Right lobe of liver (tissue), 6 donors: ENCODE measurements around the gene RNF223. TPM values are rescaled to one million over a fixed set of nuclear protein-coding genes. Genes with fewer than 3 reads are reported as not detected.
A peak's percentile ranks its signal among the peaks of the same experiment; 100 is the strongest.

ENCODE experiments used
- ATAC-seq, 4 donors: fragments of 200-7000 bp; cut with Tn5 transposase; one replicate each; pipeline ENCODE4 v1.9.1; 2020; ENCODE audit warnings: mild to moderate bottlenecking in 4 of 4, moderate library complexity in 4 of 4
- DNase-seq, 3 donors: peaks; one replicate each; pipeline ENCODE4 v3.0.0-alpha.2; 2020
- H3K27ac ChIP-seq, 3 donors: fragments of 200-600 bp; one replicate each; pipeline ENCODE4 v1.8.0; 2022
- H3K27me3 ChIP-seq, 2 donors: fragments of 200-600 bp; one replicate each; pipeline ENCODE4 v1.8.0; 2022
- H3K36me3 ChIP-seq, 4 donors: fragments of 200-600 bp; sonication (generic) in 1 of 4; one replicate each; pipeline versions ENCODE4 v1.5.1 to v1.8.0; 2017 to 2022; ENCODE audit warnings: control low read depth in 1 of 4
- H3K4me1 ChIP-seq, 4 donors: fragments of 200-600 bp; sonication (generic) in 1 of 4; one replicate each; pipeline versions ENCODE4 v1.5.1 to v1.8.0; 2017 to 2022; ENCODE audit warnings: control low read depth in 1 of 4
- H3K4me3 ChIP-seq, 3 donors: fragments of 200-600 bp; one replicate each; pipeline ENCODE4 v1.8.0; 2022
- H3K9me3 ChIP-seq, 4 donors: fragments of 200-600 bp; sonication (generic) in 1 of 4; one replicate each; pipeline versions ENCODE4 v1.5.1 to v1.8.0; 2017 to 2022; ENCODE audit warnings: control low read depth in 1 of 4
- CTCF ChIP-seq, 4 donors: fragments of 200-600 bp in 3 of 4; fragments of 450-650 bp in 1 of 4; IDR thresholded peaks; one replicate each; pipeline versions ENCODE4 v1.5.1 to v1.8.0; 2016 to 2022; ENCODE audit warnings: antibody characterized with exemption in 4 of 4, mild to moderate bottlenecking in 2 of 4
- POLR2A ChIP-seq: fragments of 450-650 bp; IDR thresholded peaks from one replicate; pipeline ENCODE4 v1.6.1; 2017; ENCODE audit warnings: antibody characterized with exemption, mild to moderate bottlenecking
- WGBS: methylation state at CpG from one replicate; pipeline ENCODE4 v1.1.6; 2018; ENCODE audit warnings: low coverage, low lambda C conversion rate; ENCODE audit not compliant: insufficient coverage; ENCODE audit errors: missing lambda C conversion rate; 5-methylcytosine and 5-hydroxymethylcytosine counted together
- intact Hi-C, 2 donors: fragments of 100-400 bp; cut with DNase I; formaldehyde crosslinking; loops; one replicate each; pipeline versions ENCODE4 v1.11.2 to v1.14.1; 2022
- total RNA-seq, 6 experiments: library from RNA; depleted of rRNA in 2 of 6; stranded (reverse); fragments of >200 nt in 2 of 6; fragmentation: NEBNext Ultra II Directional in 3 of 6; extraction: Animal tissue kit (Norgen Biotek cat#: 25700) in 3 of 6; gene quantifications; one replicate each; pipeline versions ENCODE4 v1.1.0 to v1.2.4, GENCODE V29; 2016 to 2023
- donor health status: DM: no; HTN: yes; CAD: no.
- donor health status: DM: no; HTN: no; CAD: no.
- donor health status: DM: no; HTN: no; CAD: no.
- donor health status: DM: no; HTN: yes; CAD: no.
- donor health status: DM: no; HTN: yes; CAD: no.

RNF223 gene
- total RNA-seq, 6 experiments from 2014 or later = not detected

GRCh38 chr1:1035291-1035943, 38.7 kb downstream of the RNF223 start:
- Histone ChIP-seq H3K4me1 (peaks cover 0 to 14% (median 5%) of the 10 kb centered on the region in 4 donors), H3K27ac (no peak overlapping the region), H3K4me3 (no peak overlapping the region), H3K9me3 (no peaks in the 10 kb centered on the region), H3K27me3 (no peaks in the 10 kb centered on the region), H3K36me3 (no peaks in the 10 kb centered on the region)
- no peak for DNase-seq
- no peak for ATAC-seq
- WGBS = 83% methylated on average over 1 of the region's 19 CpGs
- TF ChIP-seq POLR2A = no peak
- intact Hi-C loops = no loop called here

GRCh38 chr1:1034439-1034781, 39.7 kb downstream of the RNF223 start:
- intact Hi-C loops = no loop called here

GRCh38 chr1:1033731-1034438, 40.2 kb downstream of the RNF223 start:
- Histone ChIP-seq H3K36me3 (no peaks in the 10 kb centered on the region), H3K27ac (no peak overlapping the region), H3K4me1 (peaks cover 0 to 7% (median 0%) of the 10 kb centered on the region in 4 donors), H3K27me3 (no peaks in the 10 kb centered on the region), H3K9me3 (no peaks in the 10 kb centered on the region), H3K4me3 (no peak overlapping the region)
- intact Hi-C loops = no loop called here
- 49% methylated on average over 55 of the region's 71 CpGs for WGBS
- DNase-seq (no peak), ATAC-seq (no peak)
- TF ChIP-seq POLR2A = no peak
- no peak for TF ChIP-seq CTCF (IDR thresholded peaks at IDR 0.05)

More at GRCh38 chr1:1034439-1034781, 39.7 kb downstream of the RNF223 start:
- no peak overlapping the region for H3K4me3 ChIP-seq
- H3K9me3 ChIP-seq = no peaks in the 10 kb centered on the region
- ATAC-seq (no peak), DNase-seq (no peak)
- TF ChIP-seq POLR2A = no peak
- no peak for TF ChIP-seq CTCF (IDR thresholded peaks at IDR 0.05)
- H3K27me3 ChIP-seq = no peaks in the 10 kb centered on the region
- H3K4me1 ChIP-seq = peaks cover 0 to 7% (median 0%) of the 10 kb centered on the region in 4 donors
- no peaks in the 10 kb centered on the region for H3K36me3 ChIP-seq
- H3K27ac ChIP-seq = no peak overlapping the region
- no CpG with 5 or more reads among the region's 30 CpGs for WGBS

GRCh38 chr1:1033009-1033587, 41.0 kb downstream of the RNF223 start:
- H3K27ac ChIP-seq = no peak overlapping the region
- peaks cover 0 to 7% (median 0%) of the 10 kb centered on the region in 4 donors for H3K4me1 ChIP-seq
- peak overlapping the region; percentile 23 to 47 (median 33) for H3K4me3 ChIP-seq
- no peaks in the 10 kb centered on the region for H3K36me3 ChIP-seq
- H3K27me3 ChIP-seq = no peaks in the 10 kb centered on the region
- peak in 2 of 3 donors; percentile 74 to 83 for DNase-seq
- TF ChIP-seq POLR2A (no peak), CTCF (IDR thresholded peaks at IDR 0.05) (peak; percentile 57 to 79 (median 74))
- intact Hi-C loops = no loop called here
- ATAC-seq = peak; percentile 70 to 89 (median 82)
- no peaks in the 10 kb centered on the region for H3K9me3 ChIP-seq
- WGBS = no CpG with 5 or more reads among the region's 73 CpGs

GRCh38 chr1:1032424-1032823, 41.7 kb downstream of the RNF223 start:
- Histone ChIP-seq H3K4me3 (no peak overlapping the region), H3K9me3 (no peaks in the 10 kb centered on the region), H3K4me1 (peaks cover 0 to 7% (median 0%) of the 10 kb centered on the region in 4 donors), H3K27me3 (no peaks in the 10 kb centered on the region), H3K36me3 (no peaks in the 10 kb centered on the region), H3K27ac (no peak overlapping the region)
- WGBS = 20% methylated on average over 2 of the region's 16 CpGs
- intact Hi-C loops = no loop called here
- TF ChIP-seq POLR2A (no peak), CTCF (IDR thresholded peaks at IDR 0.05) (no peak)
- ATAC-seq (peak; percentile 48 to 59 (median 56)), DNase-seq (no peak)
